Stimulated activated naive B cell treated with anti-CD40 and anti-IgM and Interleukin-4, amounts not matched to agents 10 μg/mL and 1 μg/mL and 100 μg/mL, for 72 hours (primary cell): ENCODE results near the gene IQGAP1.

ENCODE experiments used
- ATAC-seq, 2 donors: fragments of 150-1000 bp; cut with Tn5 transposase; replicated peaks; 2 replicates each; pipeline ENCODE4 v1.10.0; 2021; ENCODE audit warnings: moderate library complexity in 1 of 2
- DNase-seq: peaks from one replicate; pipeline ENCODE4 v3.0.0; 2021
- H3K27ac Mint-ChIP-seq: one replicate; pipeline ENCODE4 v1.8.0; 2022; ENCODE audit warnings: mild to moderate bottlenecking, mixed read lengths
- H3K27me3 Mint-ChIP-seq, 2 donors: one replicate each; pipeline ENCODE4 v1.8.0; 2022; ENCODE audit warnings: mixed read lengths in 2 of 2
- H3K36me3 Mint-ChIP-seq, 2 donors: one replicate each; pipeline ENCODE4 v1.8.0; 2022; ENCODE audit warnings: mixed read lengths in 2 of 2, mild to moderate bottlenecking in 1 of 2
- H3K4me1 Mint-ChIP-seq, 2 donors: one replicate each; pipeline ENCODE4 v1.8.0; 2022; ENCODE audit warnings: mixed read lengths in 2 of 2, mild to moderate bottlenecking in 1 of 2
- H3K4me3 Mint-ChIP-seq, 2 donors: one replicate each; pipeline ENCODE4 v1.8.0; 2022; ENCODE audit warnings: mild to moderate bottlenecking in 2 of 2, mixed read lengths in 2 of 2, moderate library complexity in 1 of 2
- H3K9me3 Mint-ChIP-seq, 2 donors: one replicate each; pipeline ENCODE4 v1.8.0; 2022; ENCODE audit warnings: mixed read lengths in 2 of 2, mild to moderate bottlenecking in 1 of 2

Gene IQGAP1

DNA sequence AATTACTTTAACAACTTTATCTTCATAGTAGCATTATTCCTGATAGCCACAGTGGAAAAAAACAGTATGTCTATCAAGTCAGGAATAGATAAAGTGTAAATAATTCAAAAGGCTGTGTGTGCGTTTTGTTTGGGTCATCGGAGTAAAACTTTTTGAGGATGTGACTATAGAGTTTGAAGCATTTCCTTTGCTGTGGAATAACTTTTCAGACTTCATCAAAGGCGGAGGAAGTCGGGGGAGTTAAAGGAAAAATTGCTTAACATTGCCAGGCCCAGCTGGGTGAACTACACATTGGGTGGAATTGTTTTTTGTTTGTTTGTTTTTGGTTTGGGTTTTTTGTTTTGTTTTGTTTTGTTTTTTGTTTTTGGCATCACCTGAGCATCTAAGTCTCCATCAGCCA is 71.3 kb downstream of the IQGAP1 start:
- DNase-seq, result no peak
- peaks cover 47 to 69% of the 10 kb centered on the region in 2 donors for H3K36me3 Mint-ChIP-seq
- no peaks in the 10 kb centered on the region for H3K27me3 Mint-ChIP-seq
- ATAC-seq, result no peak
- H3K27ac Mint-ChIP-seq, result peak overlapping the region; percentile 44
- H3K4me1 Mint-ChIP-seq, result peaks cover 0 to 3% of the 10 kb centered on the region in 2 donors
- no peak overlapping the region for H3K4me3 Mint-ChIP-seq
- no peaks in the 10 kb centered on the region for H3K9me3 Mint-ChIP-seq

GRCh38 chr15:90460142-90460824 is 72.2 kb downstream of the IQGAP1 start:
- Mint-ChIP-seq H3K27ac (no peak overlapping the region), H3K9me3 (no peaks in the 10 kb centered on the region), H3K4me3 (no peak overlapping the region), H3K27me3 (no peaks in the 10 kb centered on the region), H3K4me1 (peaks cover 0 to 3% of the 10 kb centered on the region in 2 donors), H3K36me3 (peaks cover 44 to 64% of the 10 kb centered on the region in 2 donors)
- DNase-seq, result no peak
- no peak for ATAC-seq

GRCh38 chr15:90463381-90463780 is 75.3 kb downstream of the IQGAP1 start:
- Mint-ChIP-seq H3K27me3 (no peaks in the 10 kb centered on the region), H3K4me1 (peaks cover 0 to 3% of the 10 kb centered on the region in 2 donors), H3K36me3 (peaks cover 47 to 68% of the 10 kb centered on the region in 2 donors), H3K4me3 (no peak overlapping the region), H3K9me3 (no peaks in the 10 kb centered on the region), H3K27ac (no peak overlapping the region)
- DNase-seq (no peak), ATAC-seq (no peak)

GRCh38 chr15:90465140-90465929 is 77.3 kb downstream of the IQGAP1 start:
- H3K27ac Mint-ChIP-seq, result no peak overlapping the region
- H3K27me3 Mint-ChIP-seq, result no peaks in the 10 kb centered on the region
- H3K9me3 Mint-ChIP-seq, result no peaks in the 10 kb centered on the region
- H3K4me1 Mint-ChIP-seq, result peaks cover 8 to 12% of the 10 kb centered on the region in 2 donors
- peaks cover 36 to 64% of the 10 kb centered on the region in 2 donors for H3K36me3 Mint-ChIP-seq
- DNase-seq (no peak), ATAC-seq (no peak)
- no peak overlapping the region for H3K4me3 Mint-ChIP-seq

GRCh38 chr15:90465930-90466567 is 78.0 kb downstream of the IQGAP1 start:
- Mint-ChIP-seq H3K36me3 (peaks cover 36 to 65% of the 10 kb centered on the region in 2 donors), H3K4me1 (peaks cover 8 to 12% of the 10 kb centered on the region in 2 donors)

DNA sequence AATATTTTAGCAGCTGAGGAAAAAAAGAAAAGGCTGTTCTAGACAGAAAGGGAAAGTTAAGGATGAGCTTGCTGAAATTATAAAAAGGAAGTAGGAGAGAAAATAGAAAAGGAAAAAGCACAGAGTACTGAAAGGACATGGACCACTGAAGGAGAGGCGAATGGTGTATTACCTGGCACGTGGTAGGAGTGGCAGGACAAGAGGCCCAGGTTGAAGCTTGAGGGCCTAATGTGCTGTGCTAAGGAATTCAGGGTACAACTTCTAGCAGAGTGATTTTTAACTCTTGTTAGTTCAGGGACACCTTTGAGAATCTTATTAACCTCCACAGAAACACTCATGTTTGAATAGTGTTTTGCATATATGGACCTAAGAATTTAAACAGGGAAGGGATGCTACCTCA is 81.7 kb downstream of the IQGAP1 start:
- H3K27ac Mint-ChIP-seq, result peak overlapping the region; percentile 22

More at GRCh38 chr15:90465930-90466567, 78.0 kb downstream of the IQGAP1 start:
- Mint-ChIP-seq H3K9me3 (no peaks in the 10 kb centered on the region), H3K27ac (no peak overlapping the region), H3K27me3 (no peaks in the 10 kb centered on the region), H3K4me3 (no peak overlapping the region)
- DNase-seq (no peak), ATAC-seq (no peak)

GRCh38 chr15:90470453-90470852 is 82.4 kb downstream of the IQGAP1 start:
- Mint-ChIP-seq H3K4me3 (no peak overlapping the region), H3K27me3 (no peaks in the 10 kb centered on the region), H3K9me3 (no peaks in the 10 kb centered on the region), H3K27ac (no peak overlapping the region), H3K4me1 (peaks cover 4 to 12% of the 10 kb centered on the region in 2 donors), H3K36me3 (peaks cover 53 to 77% of the 10 kb centered on the region in 2 donors)
- ATAC-seq (no peak), DNase-seq (no peak)

More for the DNA sequence above, 81.7 kb downstream of the IQGAP1 start:
- Mint-ChIP-seq H3K4me1 (peaks cover 4 to 12% of the 10 kb centered on the region in 2 donors), H3K27me3 (no peaks in the 10 kb centered on the region), H3K9me3 (no peaks in the 10 kb centered on the region), H3K4me3 (no peak overlapping the region), H3K36me3 (peaks cover 49 to 76% of the 10 kb centered on the region in 2 donors)
- ATAC-seq (no peak), DNase-seq (no peak)

GRCh38 chr15:90471126-90471525 is 83.1 kb downstream of the IQGAP1 start:
- no peak overlapping the region for H3K4me3 Mint-ChIP-seq
- H3K27me3 Mint-ChIP-seq, result no peaks in the 10 kb centered on the region
- H3K9me3 Mint-ChIP-seq, result no peaks in the 10 kb centered on the region
- no peak for ATAC-seq
- no peak for DNase-seq
- peak overlapping the region; percentile 56 for H3K27ac Mint-ChIP-seq
- H3K36me3 Mint-ChIP-seq, result peaks cover 48 to 70% of the 10 kb centered on the region in 2 donors
- peaks cover 4 to 12% of the 10 kb centered on the region in 2 donors for H3K4me1 Mint-ChIP-seq

GRCh38 chr15:90471769-90472168 is 83.7 kb downstream of the IQGAP1 start:
- H3K4me1 Mint-ChIP-seq, result peaks cover 4 to 12% of the 10 kb centered on the region in 2 donors
- ATAC-seq (no peak), DNase-seq (no peak)
- H3K27ac Mint-ChIP-seq, result no peak overlapping the region
- H3K27me3 Mint-ChIP-seq, result no peaks in the 10 kb centered on the region
- H3K9me3 Mint-ChIP-seq, result no peaks in the 10 kb centered on the region
- peaks cover 49 to 72% of the 10 kb centered on the region in 2 donors for H3K36me3 Mint-ChIP-seq
- no peak overlapping the region for H3K4me3 Mint-ChIP-seq

- Mint-ChIP-seq H3K4me1 (peaks cover 28 to 31% of the 10 kb centered on the region in 2 donors), H3K27me3 (no peaks in the 10 kb centered on the region), H3K27ac (no peak overlapping the region), H3K4me3 (no peak overlapping the region), H3K36me3 (peaks cover 46 to 68% of the 10 kb centered on the region in 2 donors), H3K9me3 (no peaks in the 10 kb centered on the region)
- no peak for DNase-seq
- peak; percentile 42 to 57 for ATAC-seq
Measured at GRCh38 chr15:90478846-90479481, 90.9 kb downstream of the IQGAP1 start.

DNA sequence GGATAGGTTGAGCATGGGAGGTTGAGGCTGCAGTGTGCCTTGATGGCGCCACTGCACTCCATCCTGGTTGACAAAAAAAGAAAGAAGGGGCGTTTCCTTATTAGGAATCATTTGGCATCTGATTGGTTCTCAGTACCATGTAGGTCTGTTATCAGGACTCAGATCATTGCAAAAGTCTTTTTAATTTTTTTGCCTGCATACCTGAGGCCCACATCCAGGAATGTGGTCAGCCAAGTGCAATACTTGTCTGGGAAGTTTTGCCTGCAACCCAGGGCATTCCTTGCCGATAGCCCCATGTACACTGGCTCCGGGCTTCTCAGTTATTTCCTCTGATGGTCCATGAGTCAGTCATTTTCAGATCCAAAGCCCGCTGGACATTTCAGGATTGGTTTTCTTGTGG is 91.6 kb downstream of the IQGAP1 start:
- H3K27me3 Mint-ChIP-seq, result no peaks in the 10 kb centered on the region
- peaks cover 28 to 31% of the 10 kb centered on the region in 2 donors for H3K4me1 Mint-ChIP-seq
- DNase-seq (no peak), ATAC-seq (no peak)
- H3K36me3 Mint-ChIP-seq, result peaks cover 43 to 68% of the 10 kb centered on the region in 2 donors
- no peak overlapping the region for H3K27ac Mint-ChIP-seq
- H3K9me3 Mint-ChIP-seq, result no peaks in the 10 kb centered on the region
- H3K4me3 Mint-ChIP-seq, result no peak overlapping the region

- H3K4me1 Mint-ChIP-seq, result peaks cover 28 to 31% of the 10 kb centered on the region in 2 donors
- DNase-seq, result peak; percentile 8
Measured at GRCh38 chr15:90481023-90481422, 93.0 kb downstream of the IQGAP1 start.

DNA sequence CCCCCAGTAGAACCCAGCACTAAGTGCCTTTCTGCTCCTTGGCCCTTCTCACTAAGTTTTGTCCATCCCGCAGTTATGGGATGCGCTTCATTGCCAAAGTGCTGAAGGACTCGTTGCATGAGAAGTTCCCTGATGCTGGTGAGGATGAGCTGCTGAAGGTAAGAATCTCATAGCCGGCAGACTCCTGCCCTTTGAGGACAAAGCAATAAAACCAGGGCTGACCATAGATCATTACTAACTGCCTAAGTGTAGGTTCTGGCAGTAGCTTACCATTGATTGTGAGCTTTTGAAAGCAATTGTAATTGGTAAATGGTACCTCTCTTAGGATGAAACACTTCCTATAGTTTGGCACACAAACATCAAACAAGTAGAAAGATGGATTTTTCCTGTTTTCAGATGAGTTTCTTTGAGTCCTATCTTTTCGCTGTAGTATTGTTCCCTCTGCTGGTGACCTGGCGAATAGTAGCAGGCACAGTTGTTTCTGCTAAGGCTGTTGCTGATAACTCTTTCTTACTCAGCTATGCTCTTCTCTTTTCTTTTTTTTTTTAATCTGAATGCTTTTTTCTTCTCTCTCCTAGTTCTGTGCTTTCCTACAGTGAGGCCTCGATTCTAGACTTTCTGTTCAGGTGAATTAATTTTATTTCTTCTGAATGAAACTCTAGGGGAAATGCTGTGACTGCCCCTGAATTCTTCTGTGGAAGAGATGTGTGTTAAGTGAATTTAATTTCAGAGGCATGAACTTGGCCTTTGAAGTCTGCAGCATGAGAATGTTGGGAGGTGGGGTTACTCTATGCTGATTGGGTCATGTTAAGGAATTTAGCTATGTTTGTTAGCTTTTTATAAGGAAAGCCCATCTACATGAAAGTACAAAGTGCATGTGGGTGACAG is 94.3 kb downstream of the IQGAP1 start:
- H3K27ac Mint-ChIP-seq, result peak overlapping the region; percentile 27
- ATAC-seq (no peak), DNase-seq (no peak)

More at GRCh38 chr15:90481023-90481422, 93.0 kb downstream of the IQGAP1 start:
- no peaks in the 10 kb centered on the region for H3K27me3 Mint-ChIP-seq
- H3K27ac Mint-ChIP-seq, result no peak overlapping the region
- peak; percentile 73 to 88 for ATAC-seq
- peaks cover 50 to 76% of the 10 kb centered on the region in 2 donors for H3K36me3 Mint-ChIP-seq
- no peak overlapping the region for H3K4me3 Mint-ChIP-seq
- no peaks in the 10 kb centered on the region for H3K9me3 Mint-ChIP-seq

More for the DNA sequence above, 94.3 kb downstream of the IQGAP1 start:
- H3K4me1 Mint-ChIP-seq, result peaks cover 24 to 31% of the 10 kb centered on the region in 2 donors
- H3K27me3 Mint-ChIP-seq, result no peaks in the 10 kb centered on the region
- H3K9me3 Mint-ChIP-seq, result no peaks in the 10 kb centered on the region
- H3K4me3 Mint-ChIP-seq, result no peak overlapping the region
- H3K36me3 Mint-ChIP-seq, result peaks cover 51 to 74% of the 10 kb centered on the region in 2 donors
